Right lobe of liver (tissue), 4 donors: ENCODE data around the gene SYMPK.

Experiments
- POLR2A ChIP-seq: fragments of 450-650 bp; IDR thresholded peaks from one replicate; pipeline ENCODE4 v1.6.1; 2017; ENCODE audit warnings: antibody characterized with exemption, mild to moderate bottlenecking
- TF ChIP-seq, protein P1 (sequence below), 4 donors: fragments of 200-600 bp in 3 of 4; fragments of 450-650 bp in 1 of 4; IDR thresholded peaks; one replicate each; pipeline versions ENCODE4 v1.5.1 to v1.8.0; 2016 to 2022; ENCODE audit warnings: antibody characterized with exemption in 4 of 4, mild to moderate bottlenecking in 2 of 4
- donor health status: DM: no; HTN: no; CAD: no.
- donor health status: DM: no; HTN: no; CAD: no.
- donor health status: DM: no; HTN: yes; CAD: no.

DNA sequence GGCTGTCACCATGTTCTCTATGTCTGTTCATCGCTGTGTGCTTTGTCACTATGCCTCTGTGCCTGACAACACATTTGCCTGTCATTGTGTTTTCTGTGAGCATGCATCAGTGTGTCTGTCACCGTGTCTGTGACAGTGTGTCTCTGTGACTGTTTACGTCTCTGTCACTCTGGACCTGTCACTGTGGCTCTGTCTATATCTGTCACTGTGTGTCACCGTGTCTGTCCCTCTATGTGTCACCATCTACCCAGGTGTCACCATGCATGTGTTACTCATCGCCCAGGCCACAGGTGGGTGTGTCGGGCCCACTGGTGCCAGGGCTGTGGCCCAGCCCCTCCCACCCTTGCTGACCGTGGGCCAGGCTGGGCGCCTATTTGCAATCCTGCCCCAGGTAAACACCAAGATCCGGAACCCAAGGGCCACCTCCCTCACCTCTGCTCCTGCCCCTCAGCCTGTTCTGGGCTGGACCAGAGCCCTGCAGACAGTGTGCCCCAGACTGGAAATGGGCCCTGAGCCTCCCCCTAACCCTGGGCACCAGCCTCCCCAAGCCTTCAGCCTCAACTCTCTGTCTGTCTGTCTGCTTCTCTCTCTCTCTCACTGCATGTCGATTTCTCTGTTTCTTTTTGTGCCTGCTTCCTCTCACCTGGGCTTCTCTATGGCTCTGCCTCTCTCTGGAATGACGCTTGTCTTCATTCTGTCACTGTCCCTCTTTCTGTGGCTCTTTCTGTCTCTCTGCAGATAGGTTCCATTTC, 15.3 kb upstream of the SYMPK start:
- TF ChIP-seq, protein P1, sequence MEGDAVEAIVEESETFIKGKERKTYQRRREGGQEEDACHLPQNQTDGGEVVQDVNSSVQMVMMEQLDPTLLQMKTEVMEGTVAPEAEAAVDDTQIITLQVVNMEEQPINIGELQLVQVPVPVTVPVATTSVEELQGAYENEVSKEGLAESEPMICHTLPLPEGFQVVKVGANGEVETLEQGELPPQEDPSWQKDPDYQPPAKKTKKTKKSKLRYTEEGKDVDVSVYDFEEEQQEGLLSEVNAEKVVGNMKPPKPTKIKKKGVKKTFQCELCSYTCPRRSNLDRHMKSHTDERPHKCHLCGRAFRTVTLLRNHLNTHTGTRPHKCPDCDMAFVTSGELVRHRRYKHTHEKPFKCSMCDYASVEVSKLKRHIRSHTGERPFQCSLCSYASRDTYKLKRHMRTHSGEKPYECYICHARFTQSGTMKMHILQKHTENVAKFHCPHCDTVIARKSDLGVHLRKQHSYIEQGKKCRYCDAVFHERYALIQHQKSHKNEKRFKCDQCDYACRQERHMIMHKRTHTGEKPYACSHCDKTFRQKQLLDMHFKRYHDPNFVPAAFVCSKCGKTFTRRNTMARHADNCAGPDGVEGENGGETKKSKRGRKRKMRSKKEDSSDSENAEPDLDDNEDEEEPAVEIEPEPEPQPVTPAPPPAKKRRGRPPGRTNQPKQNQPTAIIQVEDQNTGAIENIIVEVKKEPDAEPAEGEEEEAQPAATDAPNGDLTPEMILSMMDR (IDR thresholded peaks at IDR 0.05), result no peak
- peak; percentile 64 for TF ChIP-seq POLR2A
